Measurements from ENCODE around the gene ASIC2.

GRCh38 chr17:33056399-33057146 is 236.5 kb downstream of the ASIC2 start:
- TF ChIP-seq CTCF (IDR thresholded peaks at IDR 0.05; ENCODE audit: insufficient read depth, low read length) (no peak), POLR2AphosphoS5 (IDR thresholded peaks at IDR 0.05; ENCODE audit: low read depth) (no peak), REST (IDR thresholded peaks at IDR 0.05; ENCODE audit: insufficient replicate concordance, low read depth) (no peak), GABPA (IDR thresholded peaks at IDR 0.05; ENCODE audit: low read depth) (no peak), SPI1 (IDR thresholded peaks at IDR 0.05; ENCODE audit: borderline replicate concordance, low read depth) (no peak)

Data from HL-60 (cell line).